HepG2 (cell line): ENCODE measurements around the gene NECAB2. TPM values are rescaled to one million over a fixed set of nuclear protein-coding genes. Genes with fewer than 3 reads are reported as not detected.
A peak's percentile ranks its signal among the peaks of the same experiment; 100 is the strongest.

Source experiments
- BCL3 ChIP-seq: sonication (generic); formaldehyde crosslinking; IDR thresholded peaks from 2 replicates; pipeline ENCODE4 v1.5.1; 2020; ENCODE audit warnings: mild to moderate bottlenecking, missing genetic modification reagents, moderate library complexity
- BCL6 ChIP-seq: IDR thresholded peaks from 2 replicates; pipeline ENCODE4 v1.6.1; 2016; ENCODE audit warnings: missing genetic modification reagents, missing compliant biosample characterization
- CHD4 ChIP-seq: fragments of 200-600 bp; sonication (generic); IDR thresholded peaks from 2 replicates; pipeline ENCODE4 v1.7.0; 2017; ENCODE audit warnings: mild to moderate bottlenecking, low read length, borderline replicate concordance
- EP300 ChIP-seq, 3 experiments: sonication (generic) in 1 of 3; formaldehyde crosslinking in 1 of 3; IDR thresholded peaks; 2 replicates each; pipeline versions ENCODE4 v1.5.1 to v1.6.1; 2011 to 2020; ENCODE audit warnings: low read depth in 2 of 3, low read length in 2 of 3, borderline replicate concordance in 1 of 3, improper control_type of control experiment in 1 of 3, mild to moderate bottlenecking in 1 of 3, missing genetic modification reagents in 1 of 3, moderate library complexity in 1 of 3
- FOSL2 ChIP-seq: sonication (generic); formaldehyde crosslinking; IDR thresholded peaks from 2 replicates; pipeline ENCODE4 v1.4.0; 2020; ENCODE audit warnings: missing genetic modification reagents
- MAF1 ChIP-seq: sonication (generic); formaldehyde crosslinking; IDR thresholded peaks from 2 replicates; pipeline ENCODE4 v1.5.0; 2020; ENCODE audit warnings: missing genetic modification reagents, borderline replicate concordance
- MED8 ChIP-seq: sonication (generic); formaldehyde crosslinking; IDR thresholded peaks from 2 replicates; pipeline ENCODE4 v1.8.1; 2023; ENCODE audit warnings: mild to moderate bottlenecking, missing genetic modification reagents; ENCODE audit not compliant: insufficient replicate concordance
- NCOA5 ChIP-seq: sonication (generic); formaldehyde crosslinking; IDR thresholded peaks from 2 replicates; pipeline ENCODE4 v1.4.0; 2020; ENCODE audit warnings: missing genetic modification reagents
- NFE2L2 ChIP-seq: fragments of 150-350 bp; IDR thresholded peaks from 2 replicates; pipeline ENCODE4 v1.6.1; 2014; ENCODE audit warnings: low read length
- PHF8 ChIP-seq: sonication (generic); formaldehyde crosslinking; IDR thresholded peaks from 2 replicates; pipeline ENCODE4 v1.5.0; 2020; ENCODE audit warnings: missing genetic modification reagents
- REXO4 ChIP-seq: sonication (generic); formaldehyde crosslinking; IDR thresholded peaks from 2 replicates; pipeline ENCODE4 v1.8.0; 2022; ENCODE audit warnings: missing genetic modification reagents, mild to moderate bottlenecking, borderline replicate concordance
- SALL1 ChIP-seq: sonication (generic); formaldehyde crosslinking; IDR thresholded peaks from 2 replicates; pipeline ENCODE4 v1.8.0; 2022; ENCODE audit warnings: mild to moderate bottlenecking, missing genetic modification reagents
- SRF ChIP-seq: IDR thresholded peaks from 2 replicates; pipeline ENCODE4 v1.6.1; 2011; ENCODE audit warnings: mild to moderate bottlenecking, low read depth, low read length, moderate library complexity
- TCF7L2 ChIP-seq: IDR thresholded peaks from 2 replicates; pipeline ENCODE4 v1.6.1; 2011; ENCODE audit warnings: mild to moderate bottlenecking, low read depth, low read length, moderate library complexity
- XBP1 ChIP-seq: sonication (generic); formaldehyde crosslinking; IDR thresholded peaks from 2 replicates; pipeline ENCODE4 v1.5.0; 2020; ENCODE audit warnings: missing genetic modification reagents
- ZBTB7A ChIP-seq: sonication (generic); formaldehyde crosslinking; IDR thresholded peaks from 2 replicates; pipeline ENCODE4 v1.8.0; 2022; ENCODE audit warnings: mild to moderate bottlenecking, missing genetic modification reagents
- ZFX ChIP-seq: sonication (generic); formaldehyde crosslinking; IDR thresholded peaks from 2 replicates; pipeline ENCODE4 v1.4.0; 2020; ENCODE audit warnings: mild to moderate bottlenecking, low read depth, missing genetic modification reagents, moderate library complexity
- ZNF136 ChIP-seq: sonication (generic); formaldehyde crosslinking; IDR thresholded peaks from 2 replicates; pipeline ENCODE4 v1.8.1; 2022; ENCODE audit warnings: low read depth, mild to moderate bottlenecking, moderate library complexity, missing genetic modification reagents
- ZNF34 ChIP-seq: sonication (generic); formaldehyde crosslinking; IDR thresholded peaks from 2 replicates; pipeline ENCODE4 v1.4.0; 2020; ENCODE audit warnings: mild to moderate bottlenecking, missing genetic modification reagents, borderline replicate concordance
- ZNF552 ChIP-seq: sonication (generic); formaldehyde crosslinking; IDR thresholded peaks from 2 replicates; pipeline ENCODE4 v1.9.0; 2022; ENCODE audit warnings: missing genetic modification reagents, mild to moderate bottlenecking, borderline replicate concordance
- ZNF687 ChIP-seq: sonication (generic); formaldehyde crosslinking; IDR thresholded peaks from 2 replicates; pipeline ENCODE4 v1.5.1; 2020; ENCODE audit warnings: mild to moderate bottlenecking, missing genetic modification reagents, moderate library complexity
- ZNF710 ChIP-seq: sonication (generic); formaldehyde crosslinking; IDR thresholded peaks from 2 replicates; pipeline ENCODE4 v1.5.0; 2020; ENCODE audit warnings: mild to moderate bottlenecking, missing genetic modification reagents, borderline replicate concordance
- ZNF749 ChIP-seq: sonication (generic); formaldehyde crosslinking; IDR thresholded peaks from 2 replicates; pipeline ENCODE4 v1.8.0; 2022; ENCODE audit warnings: mild to moderate bottlenecking, missing genetic modification reagents, moderate library complexity, borderline replicate concordance
- ZNF773 ChIP-seq: sonication (generic); formaldehyde crosslinking; IDR thresholded peaks from 2 replicates; pipeline ENCODE4 v1.4.0; 2020; ENCODE audit warnings: missing genetic modification reagents, borderline replicate concordance
- polyA plus RNA-seq, 8 experiments: library from polyadenylated mRNA; depleted of rRNA in 3 of 8; stranded (reverse) in 7 of 8; unstranded in 1 of 8; fragments of >200 nt; fragmentation: Illumina TruSeq in 4 of 8; extraction: Trizol in 4 of 8; gene quantifications; 2 replicates each; pipeline versions ENCODE4 v1.2.1 to v1.2.3, GENCODE V29; 2011 to 2016; ENCODE audit warnings: low read depth in 4 of 8, missing spikeins in 1 of 8, mixed read lengths in 1 of 8; ENCODE audit not compliant: insufficient read depth in 1 of 8
- total RNA-seq, 5 experiments: library from RNA; depleted of rRNA; stranded (reverse); fragments of >200 nt; fragmentation: Illumina TruSeq; extraction: Trizol; gene quantifications; 2 replicates each; pipeline ENCODE4 v1.2.3, GENCODE V29; 2016; ENCODE audit warnings: low read depth in 1 of 5

Gene NECAB2
- total and polyA plus RNA-seq, 2 of the 13 experiments (the other 11 are each of a cell fraction or from before 2014, with no cell fraction given): 0.21 to 0.49 TPM

- no peak for TF ChIP-seq EP300 (IDR thresholded peaks at IDR 0.05; ENCODE audit: low read depth in 2 of 2, low read length in 2 of 2)
- 0 out of 2 replicates have a peak, but pooled peaks have one; percentile 10 for TF ChIP-seq EP300 (CRISPR knock-in tag; IDR thresholded peaks at IDR 0.05; ENCODE audit: borderline replicate concordance)
- TF ChIP-seq CHD4: 0 out of 2 replicates have a peak, but pooled peaks have one; percentile 46
- TF ChIP-seq FOSL2 (CRISPR knock-in tag): peak; percentile 76
- no peak for TF ChIP-seq TCF7L2
- TF ChIP-seq ZNF710 (CRISPR knock-in tag): no peak
- no peak for TF ChIP-seq PHF8 (CRISPR knock-in tag)
- no peak for TF ChIP-seq ZBTB7A
- peak; percentile 66 for TF ChIP-seq ZNF687 (CRISPR knock-in tag)
- TF ChIP-seq BCL3 (CRISPR knock-in tag): no peak
- no peak for TF ChIP-seq SRF
- no peak for TF ChIP-seq NFE2L2
- TF ChIP-seq ZNF749 (CRISPR knock-in tag): no peak
- no peak for TF ChIP-seq ZNF773 (CRISPR knock-in tag)
- TF ChIP-seq ZFX (CRISPR knock-in tag): no peak
- no peak for TF ChIP-seq XBP1 (CRISPR knock-in tag)
- TF ChIP-seq NCOA5 (CRISPR knock-in tag): 0 out of 2 replicates have a peak, but pooled peaks have one; percentile 71
- TF ChIP-seq BCL6: no peak
- no peak for TF ChIP-seq REXO4 (CRISPR knock-in tag)
- TF ChIP-seq ZNF136 (CRISPR knock-in tag): 0 out of 2 replicates have a peak, but pooled peaks have one; percentile 22
- TF ChIP-seq ZNF552 (CRISPR knock-in tag): no peak
- no peak for TF ChIP-seq MAF1 (CRISPR knock-in tag)
- TF ChIP-seq SALL1 (CRISPR knock-in tag): peak; percentile 59
- TF ChIP-seq ZNF34: no peak
- TF ChIP-seq MED8 (CRISPR knock-in tag): no peak
Observed at GRCh38 chr16:83954577-83955016, 13.4 kb upstream of the NECAB2 start (continued).
